ENCODE data around the gene DOHH. TPM values are rescaled to one million over a fixed set of nuclear protein-coding genes. Genes with fewer than 3 reads are reported as not detected.

The DOHH gene
- total RNA-seq, 1 experiment from 2014 or later = 51.4 TPM

- ATAC-seq (no peak), DNase-seq (no peak)
- TF ChIP-seq EZH2phosphoT487 (IDR thresholded peaks at IDR 0.05; ENCODE audit: borderline replicate concordance, low read length) = no peak
- no peak for TF ChIP-seq CTCF (conservative IDR thresholded peaks at IDR 0.05; ENCODE audit: low read depth, low read length)
- no peak for TF ChIP-seq EZH2 (IDR thresholded peaks at IDR 0.05; ENCODE audit: low read length, unreplicated experiment)
- Histone ChIP-seq H3K4me2 (ENCODE audit: low read length) (no peak overlapping the region), H4K20me1 (ENCODE audit: low read length) (no peaks in the 10 kb centered on the region), H2AFZ (ENCODE audit: low read length) (no peak overlapping the region), H3K27me3 (ENCODE audit: low read length) (no peaks in the 10 kb centered on the region), H3K36me3 (ENCODE audit: low read depth, low read length) (no peaks in the 10 kb centered on the region; the same call in 1 of the 2 replicates), H3K9ac (ENCODE audit: low read length) (no peak overlapping the region), H3K27ac (ENCODE audit: low read length) (no peak overlapping the region), H3K9me2 (replicated peaks; ENCODE audit: low read length) (no peaks in the 10 kb centered on the region), H3K79me2 (ENCODE audit: low read length) (no peaks in the 10 kb centered on the region), H3K4me3 (ENCODE audit: low read length) (no peak overlapping the region), H3K9me3 (ENCODE audit: low read length) (no peaks in the 10 kb centered on the region), H3F3A (ENCODE audit: low read length, unreplicated experiment) (no peaks in the 10 kb centered on the region), H3K4me1 (ENCODE audit: insufficient read depth, low read length) (no peaks in the 10 kb centered on the region)
- POLR2A ChIA-PET (ENCODE audit: unreplicated experiment) = no interaction called here
- CTCF ChIA-PET = no interaction called here
- no TSS peak for BruUV-seq (replicated peaks)
- intact Hi-C loops (cut with micrococcal nuclease) = no loop called here
Measured at GRCh38 chr19:3444695-3445234, 55.7 kb downstream of the DOHH start.

- H3K4me2 ChIP-seq (ENCODE audit: low read length) = no peak overlapping the region
- no peak overlapping the region for H3K4me3 ChIP-seq (ENCODE audit: low read length)
- no peaks in the 10 kb centered on the region for H3K9me3 ChIP-seq (ENCODE audit: low read length)
- ChIA-PET POLR2A (ENCODE audit: unreplicated experiment) (no interaction called here), CTCF (no interaction called here)
- H3K9ac ChIP-seq (ENCODE audit: low read length) = no peak overlapping the region
- no peak overlapping the region for H3K27ac ChIP-seq (ENCODE audit: low read length)
- ATAC-seq (no peak), DNase-seq (no peak)
- H3K4me1 ChIP-seq (ENCODE audit: insufficient read depth, low read length) = no peaks in the 10 kb centered on the region
- no TSS peak for BruUV-seq (replicated peaks)
- no peak overlapping the region for H2AFZ ChIP-seq (ENCODE audit: low read length)
- no peaks in the 10 kb centered on the region for H3K9me2 ChIP-seq (replicated peaks; ENCODE audit: low read length)
- H3K27me3 ChIP-seq (ENCODE audit: low read length) = no peaks in the 10 kb centered on the region
- H4K20me1 ChIP-seq (ENCODE audit: low read length) = no peaks in the 10 kb centered on the region
- H3K79me2 ChIP-seq (ENCODE audit: low read length) = no peaks in the 10 kb centered on the region
- intact Hi-C loops (cut with micrococcal nuclease) = no loop called here
- H3K36me3 ChIP-seq (ENCODE audit: low read depth, low read length) = no peaks in the 10 kb centered on the region; the same call in 1 of the 2 replicates
- no peak for TF ChIP-seq CTCF (conservative IDR thresholded peaks at IDR 0.05; ENCODE audit: low read depth, low read length)
- no peak for TF ChIP-seq EZH2phosphoT487 (IDR thresholded peaks at IDR 0.05; ENCODE audit: borderline replicate concordance, low read length)
- no peak for TF ChIP-seq EZH2 (IDR thresholded peaks at IDR 0.05; ENCODE audit: low read length, unreplicated experiment)
- no peaks in the 10 kb centered on the region for H3F3A ChIP-seq (ENCODE audit: low read length, unreplicated experiment)
Measured at GRCh38 chr19:3443840-3444694, 56.4 kb downstream of the DOHH start.

Measured in PC-3 (cell line).